Inflammatory macrophage treated with lipopolysaccharide for 4 hours (primary cell): ENCODE data around the gene CHD3.

Experiments used
- DNase-seq: peaks from one replicate; pipeline ENCODE4 v3.0.0-alpha.2; 2020

CHD3 gene

DNA sequence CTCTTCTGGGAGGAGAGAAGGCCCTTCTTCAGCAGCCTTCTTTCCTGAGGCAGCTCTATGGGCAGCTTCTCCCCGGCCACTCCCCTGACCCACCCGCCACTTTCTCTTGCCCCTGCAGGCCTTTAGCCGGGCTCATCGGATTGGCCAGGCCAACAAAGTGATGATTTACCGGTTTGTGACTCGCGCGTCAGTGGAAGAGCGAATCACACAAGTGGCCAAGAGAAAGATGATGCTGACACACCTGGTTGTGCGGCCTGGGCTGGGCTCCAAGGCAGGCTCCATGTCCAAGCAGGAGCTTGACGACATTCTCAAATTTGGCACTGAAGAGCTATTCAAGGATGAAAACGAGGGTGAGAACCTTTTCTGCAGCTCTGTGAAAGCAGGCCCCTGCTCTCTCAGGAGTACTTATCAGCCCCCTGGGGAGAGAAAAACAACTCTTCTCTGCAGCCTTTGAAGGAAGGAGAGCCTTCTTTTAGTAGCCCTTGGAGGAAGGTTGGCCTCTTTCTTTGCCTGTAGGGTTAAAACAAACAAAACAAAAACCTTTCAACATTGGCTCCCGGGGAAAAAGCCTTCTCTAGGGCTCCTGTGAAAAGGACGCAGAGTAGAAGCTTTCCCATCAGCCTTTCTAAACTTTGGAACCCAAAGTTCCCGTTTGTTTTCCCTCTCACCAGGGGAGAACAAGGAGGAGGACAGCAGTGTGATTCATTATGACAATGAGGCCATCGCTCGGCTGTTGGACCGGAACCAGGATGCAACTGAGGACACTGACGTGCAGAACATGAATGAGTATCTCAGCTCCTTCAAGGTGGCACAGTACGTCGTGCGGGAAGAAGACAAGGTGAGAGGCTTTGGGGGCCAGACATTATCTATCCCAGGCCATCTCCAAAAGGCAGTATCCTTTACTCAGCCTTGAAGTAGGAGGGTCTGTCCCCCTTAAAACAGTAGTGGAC is 14.8 kb downstream of the CHD3 start:
- no peak for DNase-seq

DNA sequence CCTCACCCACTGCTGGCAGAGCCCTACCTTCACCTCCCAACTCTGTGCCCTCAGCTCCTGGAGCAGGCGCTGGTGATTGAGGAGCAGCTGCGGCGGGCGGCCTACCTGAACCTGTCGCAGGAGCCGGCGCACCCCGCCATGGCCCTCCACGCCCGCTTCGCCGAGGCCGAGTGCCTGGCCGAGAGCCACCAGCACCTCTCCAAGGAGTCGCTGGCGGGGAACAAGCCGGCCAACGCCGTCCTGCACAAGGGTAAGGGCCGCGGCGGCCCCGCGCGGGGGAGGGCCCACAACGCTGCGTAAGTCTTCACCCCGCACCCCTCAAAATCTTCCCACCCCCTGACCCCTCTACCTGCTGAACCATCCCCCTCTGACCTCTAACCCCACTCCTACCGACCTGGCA is 20.5 kb downstream of the CHD3 start:
- DNase-seq = no peak

DNA sequence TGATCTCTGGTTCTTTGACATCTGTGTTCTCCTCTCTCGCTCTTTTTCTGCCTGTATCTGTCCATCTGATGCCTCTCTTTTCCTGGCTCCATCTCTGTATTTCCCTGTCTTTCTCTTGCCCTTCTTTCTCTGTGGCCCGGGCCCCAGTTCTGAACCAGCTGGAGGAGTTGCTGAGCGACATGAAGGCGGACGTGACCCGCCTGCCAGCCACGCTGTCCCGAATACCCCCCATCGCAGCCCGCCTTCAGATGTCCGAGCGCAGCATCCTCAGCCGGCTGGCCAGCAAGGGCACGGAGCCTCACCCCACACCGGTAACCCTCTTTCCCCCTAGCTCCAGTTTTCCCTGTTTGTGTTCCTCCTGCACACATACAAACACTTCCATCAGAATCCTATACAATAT is 21.7 kb downstream of the CHD3 start:
- no peak for DNase-seq

DNA sequence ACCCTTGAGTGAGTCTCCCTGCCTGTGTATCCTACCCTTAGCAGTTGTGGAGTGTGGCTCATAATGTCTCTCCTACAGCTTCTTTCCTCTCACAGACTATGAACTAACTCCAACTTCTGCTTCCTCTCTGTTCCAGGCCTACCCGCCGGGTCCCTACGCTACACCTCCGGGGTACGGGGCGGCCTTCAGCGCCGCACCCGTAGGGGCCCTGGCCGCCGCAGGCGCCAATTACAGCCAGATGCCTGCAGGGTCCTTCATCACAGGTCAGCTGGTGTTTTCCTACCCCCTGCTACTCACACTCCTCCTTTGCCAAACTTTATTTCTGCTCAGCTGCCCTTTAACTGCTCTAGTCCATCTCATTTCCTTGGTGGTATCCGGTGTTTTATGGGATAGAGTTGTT is 22.1 kb downstream of the CHD3 start:
- DNase-seq = peak; percentile 49

DNA sequence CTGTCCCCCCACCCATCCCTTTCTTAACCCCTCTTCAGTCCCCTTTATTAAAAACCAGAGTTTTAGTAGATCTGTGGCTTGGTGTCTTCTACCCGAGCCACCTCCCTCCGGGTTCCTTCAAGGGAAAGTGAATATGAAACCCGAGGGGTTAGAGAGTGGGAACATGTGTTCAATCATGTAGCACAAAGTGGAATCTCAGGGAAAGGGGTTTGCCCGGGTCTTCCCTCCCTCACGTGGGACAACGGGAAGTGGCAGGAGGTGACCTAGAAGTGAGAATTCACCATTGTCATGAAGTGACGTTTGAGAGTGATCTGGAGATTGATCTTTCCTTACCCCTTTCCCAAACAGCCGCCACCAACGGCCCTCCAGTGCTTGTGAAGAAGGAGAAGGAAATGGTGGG is 22.5 kb downstream of the CHD3 start:
- peak; percentile 82 for DNase-seq

DNA sequence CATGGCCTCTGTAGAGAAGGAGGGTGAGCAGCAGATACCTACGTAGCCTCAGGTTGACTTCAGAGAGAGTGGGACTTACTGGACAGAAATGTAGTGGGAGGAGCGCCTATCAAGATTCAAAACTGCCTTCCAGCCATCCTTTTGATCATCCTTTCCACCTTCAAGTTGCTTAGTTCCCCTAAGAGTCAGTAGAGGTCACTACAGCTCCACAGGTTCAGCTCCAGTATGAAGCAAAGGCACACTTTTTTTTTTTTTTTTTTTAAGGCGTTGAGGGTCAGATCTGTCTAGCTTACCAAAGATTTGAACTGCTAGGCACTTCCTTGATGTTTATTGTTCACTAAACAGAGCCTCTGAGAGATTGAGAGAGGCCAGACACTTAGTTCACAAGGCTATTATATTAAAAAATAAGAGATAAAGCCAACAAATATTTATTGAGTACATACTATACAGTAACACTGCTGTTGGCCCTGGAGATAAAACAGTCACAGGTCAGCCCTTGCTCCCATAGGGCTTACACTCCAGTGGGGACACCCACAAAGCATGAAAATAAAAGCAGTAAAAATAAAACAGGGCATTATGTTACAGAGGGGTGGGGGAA is 24.4 kb downstream of the CHD3 start:
- peak; percentile 84 for DNase-seq

DNA sequence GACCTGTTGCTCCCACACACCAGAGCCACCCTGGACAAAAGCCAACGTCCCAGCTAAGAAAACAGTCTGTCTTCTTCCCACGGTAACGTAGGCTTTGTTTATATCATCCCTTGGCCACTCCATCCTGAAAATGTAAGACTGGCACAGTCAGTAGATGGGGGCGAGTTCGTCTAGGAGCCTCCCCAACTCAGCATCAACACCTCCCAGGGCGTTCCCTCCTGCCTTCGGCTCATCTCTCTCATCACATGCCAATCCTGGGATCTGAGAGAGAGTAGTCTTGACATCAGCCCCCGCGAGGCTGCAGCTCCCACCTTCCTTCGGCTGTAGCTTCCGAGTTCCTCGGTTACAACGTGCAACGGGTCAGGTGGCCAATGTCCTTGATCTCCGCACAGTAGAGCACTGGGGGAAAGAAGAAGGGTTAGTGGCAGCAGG is 26.6 kb downstream of the CHD3 start:
- DNase-seq = peak; percentile 36

DNA sequence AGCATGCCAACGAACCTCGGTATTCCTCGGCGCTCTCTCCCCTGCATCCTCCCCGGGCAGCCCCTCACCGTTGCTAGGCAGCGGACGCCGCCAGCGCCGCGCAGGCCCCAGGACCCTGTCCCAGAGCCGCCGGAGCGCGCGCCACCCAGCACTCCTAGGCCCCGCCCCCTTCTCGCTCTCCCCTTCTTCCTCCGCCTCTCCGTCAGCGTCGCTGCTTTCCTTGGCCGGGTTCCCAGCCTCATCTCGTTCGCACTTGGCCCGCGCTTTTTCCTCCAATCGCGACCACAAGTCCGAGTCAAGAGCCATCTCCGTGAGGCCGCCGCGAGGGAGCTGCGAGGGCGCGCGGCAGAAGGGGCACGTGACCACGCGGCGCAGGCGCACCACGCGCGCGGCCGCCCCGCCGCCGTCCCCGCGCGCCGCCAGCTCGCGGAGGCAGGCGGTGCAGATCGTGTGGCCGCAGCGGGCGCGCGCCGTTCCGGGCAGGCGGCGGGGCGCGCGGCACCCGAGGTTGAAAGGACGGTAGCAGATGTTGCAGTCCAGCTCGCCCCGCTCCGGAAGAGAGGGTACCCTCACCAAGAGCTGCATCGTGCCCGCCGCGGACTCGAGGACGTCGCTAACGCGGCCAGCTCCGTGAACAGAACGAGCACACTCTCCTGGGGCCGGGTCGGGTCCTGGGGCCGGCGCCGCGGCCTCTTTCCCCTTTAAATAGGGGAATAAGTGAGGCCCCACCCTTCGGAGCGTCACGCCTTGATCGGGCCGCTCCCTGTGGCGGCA is 27.2 kb downstream of the CHD3 start, which contains the start of gene RNF227:
RNF227 (minus strand) TSS at position 679 of the 774 bp plus-strand sequence; CDS start at position 585, 94 bp downstream.
- DNase-seq = peak; percentile 79

DNA sequence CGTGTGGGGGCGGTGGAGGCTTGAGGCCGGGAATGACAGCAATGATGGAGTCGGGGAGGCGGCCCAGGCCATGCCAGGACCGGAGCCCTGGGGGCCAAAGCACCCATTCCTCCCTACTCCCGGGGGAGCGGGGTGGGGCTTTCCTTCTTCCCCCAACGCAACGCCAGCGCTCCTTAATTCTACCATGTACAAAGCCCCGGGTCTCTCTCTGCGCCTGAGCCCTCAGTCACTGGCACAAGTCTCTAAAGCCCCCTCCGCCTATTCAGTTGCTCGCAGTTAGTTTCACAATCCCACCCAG is 27.7 kb downstream of the CHD3 start:
- DNase-seq = no peak

DNA sequence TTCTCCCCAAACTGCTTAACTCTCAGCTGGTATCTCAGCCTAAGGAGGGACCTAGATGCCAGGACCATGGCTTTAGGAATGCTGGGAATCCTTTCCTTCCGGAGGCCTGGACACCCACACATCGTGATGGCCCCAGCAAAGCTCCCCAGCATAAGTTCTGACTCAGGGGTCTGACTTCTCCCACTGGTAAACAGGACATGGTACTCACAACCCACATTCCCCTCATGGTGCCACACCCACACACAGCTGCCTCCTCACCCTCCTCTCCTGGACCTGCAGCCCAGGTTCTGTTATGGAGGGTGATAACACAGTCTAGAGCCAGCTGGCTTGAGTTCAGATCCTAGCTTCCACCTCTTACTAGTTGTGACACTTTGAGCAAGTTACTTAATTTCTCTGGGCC is 28.2 kb downstream of the CHD3 start:
- DNase-seq = no peak

DNA sequence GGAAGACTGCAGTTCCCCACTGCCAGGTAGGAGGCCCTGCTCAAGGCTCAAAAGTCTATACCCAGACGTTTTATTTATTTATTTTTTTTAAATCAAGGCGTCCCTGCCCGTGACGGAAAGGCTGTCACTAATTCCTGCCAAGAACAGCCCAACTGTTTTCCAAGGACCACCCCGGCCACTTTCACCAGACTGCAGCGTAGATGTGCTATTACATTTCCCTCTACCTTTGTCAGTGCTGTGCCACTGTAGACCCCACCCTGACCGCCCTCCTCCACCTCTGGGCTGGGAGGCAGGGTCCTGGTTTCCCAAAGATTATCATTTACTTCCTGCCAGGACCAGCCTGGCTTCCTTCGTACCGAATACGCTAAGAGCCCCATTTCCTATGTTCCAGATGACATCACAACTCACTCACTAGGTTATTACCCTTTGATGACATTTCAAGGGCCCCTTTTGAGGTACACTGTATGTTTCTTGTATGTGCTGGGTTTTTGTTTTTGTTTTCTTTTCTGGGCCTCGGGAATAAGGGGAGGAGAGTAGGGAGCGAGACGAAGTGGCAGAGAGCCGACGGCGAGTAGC is 33.8 kb downstream of the CHD3 start:
- peak; percentile 15 for DNase-seq

DNA sequence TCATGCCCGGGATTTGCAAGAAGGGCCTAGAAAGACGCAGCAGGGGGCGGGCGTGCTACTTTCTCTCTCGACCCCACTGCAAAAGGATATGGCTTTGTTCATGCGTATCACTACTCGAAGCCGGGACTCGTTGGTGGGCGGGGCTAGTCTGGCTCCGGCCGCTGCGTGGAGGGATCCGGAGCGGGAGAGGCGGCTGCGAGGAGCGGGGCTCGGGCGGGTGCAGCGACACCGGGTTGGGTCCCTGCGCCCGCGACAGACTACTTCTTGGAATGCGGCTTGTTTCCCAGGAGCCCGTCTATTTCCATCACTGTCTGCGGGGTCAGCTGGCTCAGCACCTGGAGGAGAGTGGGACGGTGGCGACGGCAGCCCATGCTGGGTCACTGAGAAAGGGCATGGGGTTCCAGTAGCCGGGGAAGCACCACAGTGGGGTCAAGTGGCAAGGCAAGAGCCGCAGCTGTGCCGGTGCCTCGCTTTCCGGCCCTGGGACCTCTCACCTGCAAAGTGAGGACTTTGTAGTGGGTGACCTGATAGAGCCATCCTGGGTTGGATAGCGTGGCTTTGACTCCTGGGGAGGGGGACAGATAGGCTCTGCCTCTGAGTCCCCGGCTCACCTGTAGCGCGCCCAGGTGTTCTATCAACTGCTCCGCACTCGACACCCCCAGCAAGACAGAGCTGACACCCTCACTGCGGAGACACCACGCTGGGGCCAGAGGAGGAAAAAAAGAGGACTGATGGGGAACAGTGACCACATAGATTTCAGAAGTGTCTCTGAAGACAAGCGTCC is 34.4 kb downstream of the CHD3 start:
- DNase-seq = peak; percentile 60

DNA sequence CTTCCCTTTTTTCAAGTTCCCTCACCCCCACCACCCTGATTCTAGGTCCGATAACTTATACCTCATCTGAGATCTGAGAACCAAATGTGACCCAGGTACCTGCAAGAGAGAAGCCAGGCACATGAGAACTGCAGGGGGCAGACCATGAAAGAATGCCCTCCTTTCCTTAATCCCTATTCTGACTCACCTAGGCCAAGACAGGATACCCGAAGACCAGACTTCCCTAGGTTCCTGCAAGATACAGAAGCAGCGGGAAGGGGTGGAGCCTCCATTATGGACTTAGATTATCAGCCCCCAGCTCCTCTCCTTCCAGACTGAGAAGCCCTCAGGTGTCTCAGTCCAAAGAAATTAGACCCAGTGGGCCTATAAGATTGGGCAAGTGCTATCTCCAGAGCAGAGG is 39.0 kb downstream of the CHD3 start:
- no peak for DNase-seq

DNA sequence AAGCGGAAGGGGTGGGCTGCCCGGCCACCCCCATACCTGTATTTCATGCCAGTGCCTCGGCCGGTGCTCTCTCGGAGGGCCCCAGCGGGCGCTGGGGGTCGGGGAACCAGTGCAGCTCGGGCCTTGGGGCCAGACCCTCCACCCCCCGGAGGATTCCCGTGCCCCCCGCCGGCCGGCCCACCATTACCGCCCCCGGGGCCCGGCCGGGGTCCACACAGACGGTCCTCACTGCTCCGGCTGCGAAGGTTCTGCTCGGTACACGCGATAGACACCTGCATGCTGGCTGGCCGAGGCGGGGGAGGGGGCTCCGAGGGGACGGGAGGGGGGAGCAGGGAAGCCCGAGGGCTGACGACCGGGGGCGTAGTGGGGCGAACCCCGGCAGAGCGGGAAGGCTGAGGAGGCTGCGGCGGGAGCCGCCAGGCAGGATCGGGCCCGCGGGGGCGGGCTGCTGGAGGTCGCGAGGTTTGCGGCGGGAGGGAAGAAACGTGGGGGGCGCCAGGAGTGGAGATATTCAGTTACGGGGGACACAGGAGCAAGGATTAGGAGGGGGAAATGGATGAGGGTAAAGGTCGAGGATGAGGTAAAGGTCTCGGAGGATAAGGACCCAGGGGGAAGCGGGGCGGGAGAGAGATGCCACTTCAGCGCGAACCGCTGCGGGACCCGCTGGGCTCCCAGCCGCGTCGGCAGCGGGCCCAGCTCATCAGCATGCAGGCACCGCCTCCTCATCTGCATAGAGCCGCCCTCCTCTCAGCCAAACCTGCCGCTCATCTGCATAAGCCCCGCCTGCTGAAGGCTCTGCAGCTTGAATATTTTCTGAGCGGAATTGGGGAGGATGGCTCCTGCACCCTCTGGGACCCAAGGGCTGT is 40.8 kb downstream of the CHD3 start, which contains the start of gene KCNAB3:
KCNAB3 (minus strand) TSS at position 699 of the 866 bp plus-strand sequence; CDS start at position 278, 421 bp downstream.
- no peak for DNase-seq

DNA sequence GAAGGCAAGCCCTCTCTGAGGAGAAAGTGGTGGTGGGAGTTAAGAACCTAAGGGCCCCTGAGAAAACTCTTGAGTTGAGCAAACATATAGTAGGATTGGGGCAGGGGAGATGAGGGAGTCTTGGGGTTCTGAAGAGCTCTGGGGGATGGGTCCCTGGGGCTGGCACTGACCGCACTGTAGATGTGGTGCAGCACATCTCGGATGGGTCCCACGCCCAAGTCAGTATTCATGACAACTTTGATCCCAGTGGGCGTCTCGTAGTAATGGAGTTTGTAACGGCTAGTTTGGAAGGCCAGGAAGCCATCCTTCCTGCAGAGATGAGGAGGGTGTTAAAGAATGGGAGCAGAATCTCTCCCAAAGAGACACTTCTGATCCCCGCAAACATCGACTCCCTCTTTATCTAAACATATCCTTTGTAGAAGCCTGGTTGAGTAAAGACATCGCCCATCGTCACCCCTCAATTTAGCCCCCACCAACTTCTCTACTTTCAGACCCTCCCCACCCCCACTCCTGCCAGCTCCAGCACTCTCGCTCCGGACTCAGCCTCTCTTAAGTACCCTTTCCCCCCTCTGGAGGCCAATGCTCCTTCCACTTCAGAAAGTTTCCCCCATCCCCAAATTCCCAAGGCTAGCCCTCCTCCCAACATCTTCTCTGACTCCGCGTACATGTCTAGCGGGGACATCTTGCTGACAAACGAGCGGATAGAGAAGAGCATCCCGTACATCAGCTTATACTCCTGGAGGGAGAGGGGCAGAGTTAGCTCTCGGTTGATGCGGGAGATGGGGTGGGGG is 42.4 kb downstream of the CHD3 start:
- DNase-seq = no peak

DNA sequence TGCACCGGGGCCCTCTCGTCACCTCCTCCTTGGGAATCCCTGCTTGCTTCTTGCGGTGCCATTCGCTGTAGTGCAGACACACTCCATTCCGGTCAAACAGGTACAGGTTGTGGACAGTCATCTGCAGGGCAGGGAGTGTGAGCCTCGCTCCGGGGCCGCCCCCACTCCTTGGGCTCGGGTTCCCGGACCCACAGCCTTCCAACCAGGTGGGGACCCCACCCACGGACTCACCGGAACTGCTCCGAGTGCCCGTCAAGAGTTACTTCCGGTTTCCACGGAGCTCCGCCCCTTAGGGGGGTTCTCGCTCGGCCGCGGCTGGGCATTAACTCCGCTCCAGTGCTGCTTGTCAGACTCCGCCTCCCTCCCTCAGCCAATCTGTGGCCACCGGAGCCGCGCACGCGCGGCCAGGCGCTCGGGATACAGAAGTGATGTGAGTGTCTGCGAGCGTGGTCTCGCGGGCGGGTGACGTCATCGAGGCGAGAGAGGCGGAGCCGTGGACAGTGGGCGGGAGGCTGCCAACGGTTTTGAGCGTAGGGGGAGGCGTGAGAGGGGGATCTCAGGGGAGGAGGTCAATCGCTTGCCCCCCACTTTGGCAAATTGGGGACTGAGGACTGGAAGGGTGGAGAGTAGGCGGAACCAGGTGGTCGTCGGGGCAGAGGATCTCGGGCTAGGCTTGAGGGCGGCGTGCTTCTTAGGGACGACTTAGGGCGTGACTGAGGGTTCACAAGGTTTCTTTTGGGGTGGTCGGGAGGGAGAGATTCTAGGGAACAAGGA is 43.3 kb downstream of the CHD3 start, which contains the start of the genes CNTROB and TRAPPC1:
CNTROB (plus strand) TSS at position 498 of the 774 bp plus-strand sequence. CDS start 874 bp downstream, outside the sequence.
TRAPPC1 (minus strand) TSS at position 238 of the 774 bp plus-strand sequence; CDS start at position 121, 117 bp downstream.
- peak; percentile 99 for DNase-seq

DNA sequence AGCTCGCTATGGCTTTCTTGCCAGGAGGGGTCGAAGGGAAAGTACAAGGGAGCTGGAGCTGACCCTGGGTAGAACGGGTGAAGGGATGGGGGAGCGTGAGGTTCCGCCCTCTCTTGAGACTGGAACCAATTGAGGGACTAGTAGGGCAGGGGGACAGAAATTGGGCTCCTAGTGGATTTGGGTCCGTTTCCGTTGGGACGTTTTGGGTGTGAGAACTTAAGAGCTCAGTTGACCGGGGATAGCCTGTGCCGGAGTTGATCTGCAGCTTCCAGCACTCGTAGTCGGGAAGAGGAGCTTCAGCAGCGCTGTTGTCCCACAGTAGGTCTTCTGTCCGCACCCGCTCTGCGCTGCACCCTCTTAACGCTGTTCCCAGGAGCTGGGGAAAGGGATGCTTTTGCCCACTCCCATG is 43.9 kb downstream of the CHD3 start:
- peak; percentile 44 for DNase-seq

DNA sequence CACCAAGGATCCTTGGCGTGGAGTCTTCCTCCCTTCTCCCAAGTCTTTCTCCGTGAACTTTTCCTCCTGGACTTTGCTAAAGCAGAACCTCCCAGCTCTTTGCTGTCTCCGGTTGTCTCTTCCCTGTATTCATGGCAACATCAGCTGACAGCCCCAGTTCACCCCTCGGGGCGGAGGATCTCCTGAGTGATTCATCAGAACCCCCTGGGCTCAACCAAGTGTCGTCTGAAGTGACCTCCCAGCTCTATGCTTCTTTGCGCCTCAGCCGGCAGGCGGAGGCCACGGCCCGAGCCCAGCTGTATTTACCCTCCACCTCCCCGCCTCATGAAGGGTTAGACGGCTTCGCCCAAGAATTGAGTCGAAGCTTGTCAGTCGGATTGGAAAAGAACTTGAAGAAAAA is 44.4 kb downstream of the CHD3 start:
- DNase-seq = peak; percentile 74

DNA sequence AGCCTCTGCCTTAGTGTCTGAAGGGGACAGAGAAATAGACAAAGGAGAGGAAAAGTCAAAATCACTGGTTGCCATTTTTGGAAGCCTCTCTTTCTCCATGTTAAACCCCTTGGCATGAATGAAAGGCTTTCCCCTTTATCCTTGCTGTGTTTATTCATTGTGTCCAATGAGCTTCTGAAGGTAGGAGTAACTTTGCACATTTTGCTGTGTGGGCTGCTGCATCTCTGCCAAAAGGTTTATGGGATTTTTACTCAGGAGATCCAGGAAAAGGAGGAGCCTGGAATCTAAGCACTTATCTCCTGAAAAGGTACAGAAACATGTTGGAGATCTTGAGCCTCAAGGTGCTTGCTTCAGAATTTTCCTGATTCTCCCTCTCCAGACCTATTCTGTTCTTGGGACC is 47.3 kb downstream of the CHD3 start:
- no peak for DNase-seq
